ENCODE measurements around the gene BBX. TPM values are rescaled to one million over a fixed set of nuclear protein-coding genes. Genes with fewer than 3 reads are reported as not detected.

The BBX gene
- total RNA-seq, 1 donor from 2014 or later = 54.3 TPM

DNA sequence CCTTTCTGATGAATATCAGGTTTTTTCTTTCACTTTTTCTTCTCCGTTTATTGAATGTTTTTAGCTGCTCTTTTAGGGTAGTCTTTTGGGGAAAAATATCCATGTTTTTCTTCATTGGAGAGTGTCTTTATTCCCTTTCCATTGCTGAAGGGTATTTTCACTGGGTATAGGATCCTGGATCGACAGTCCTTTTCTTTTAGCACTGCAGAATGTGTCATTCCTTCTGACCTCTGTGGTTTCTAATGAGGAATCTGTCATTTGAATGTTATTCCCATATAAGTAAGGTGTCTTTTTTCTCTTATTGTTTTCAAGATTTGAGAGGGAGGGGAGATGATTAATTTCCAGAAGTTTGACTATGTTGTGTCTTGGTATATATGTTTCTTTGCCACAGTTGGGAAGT lies 96.8 kb downstream of the BBX start:
- no peak overlapping the region for H3K27ac Mint-ChIP-seq (ENCODE audit: unreplicated experiment)

DNA sequence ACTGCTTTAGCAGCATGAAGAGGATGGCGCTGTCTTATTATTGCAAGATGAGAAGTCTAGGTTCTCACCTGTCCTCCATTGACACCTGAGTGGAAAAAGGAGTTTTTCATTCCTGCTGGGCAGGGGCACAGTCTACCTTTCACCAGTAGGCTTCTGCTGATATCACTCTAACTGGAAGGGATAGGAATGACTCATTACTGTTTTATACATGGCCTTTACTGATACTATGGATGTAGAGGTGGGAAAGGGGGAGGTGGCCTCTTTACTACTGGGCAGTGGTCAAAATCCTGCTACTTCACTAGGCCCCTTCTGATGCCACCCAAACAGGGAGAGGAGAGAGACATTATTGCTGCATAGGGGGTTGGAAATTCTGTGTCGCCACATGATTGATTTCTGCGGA lies 97.8 kb downstream of the BBX start:
- Mint-ChIP-seq H3K9me3 (ENCODE audit: unreplicated experiment) (no peaks in the 10 kb centered on the region), H3K27me3 (ENCODE audit: unreplicated experiment) (no peaks in the 10 kb centered on the region), H3K27ac (ENCODE audit: unreplicated experiment) (no peak overlapping the region), H3K4me1 (ENCODE audit: unreplicated experiment) (peaks cover 2% of the 10 kb centered on the region), H3K36me3 (ENCODE audit: low read depth, unreplicated experiment) (no peaks in the 10 kb centered on the region), H3K4me3 (ENCODE audit: unreplicated experiment) (no peak overlapping the region)
- no peak for DNase-seq (ENCODE audit: low spot score)
- TF ChIP-seq, protein P1, sequence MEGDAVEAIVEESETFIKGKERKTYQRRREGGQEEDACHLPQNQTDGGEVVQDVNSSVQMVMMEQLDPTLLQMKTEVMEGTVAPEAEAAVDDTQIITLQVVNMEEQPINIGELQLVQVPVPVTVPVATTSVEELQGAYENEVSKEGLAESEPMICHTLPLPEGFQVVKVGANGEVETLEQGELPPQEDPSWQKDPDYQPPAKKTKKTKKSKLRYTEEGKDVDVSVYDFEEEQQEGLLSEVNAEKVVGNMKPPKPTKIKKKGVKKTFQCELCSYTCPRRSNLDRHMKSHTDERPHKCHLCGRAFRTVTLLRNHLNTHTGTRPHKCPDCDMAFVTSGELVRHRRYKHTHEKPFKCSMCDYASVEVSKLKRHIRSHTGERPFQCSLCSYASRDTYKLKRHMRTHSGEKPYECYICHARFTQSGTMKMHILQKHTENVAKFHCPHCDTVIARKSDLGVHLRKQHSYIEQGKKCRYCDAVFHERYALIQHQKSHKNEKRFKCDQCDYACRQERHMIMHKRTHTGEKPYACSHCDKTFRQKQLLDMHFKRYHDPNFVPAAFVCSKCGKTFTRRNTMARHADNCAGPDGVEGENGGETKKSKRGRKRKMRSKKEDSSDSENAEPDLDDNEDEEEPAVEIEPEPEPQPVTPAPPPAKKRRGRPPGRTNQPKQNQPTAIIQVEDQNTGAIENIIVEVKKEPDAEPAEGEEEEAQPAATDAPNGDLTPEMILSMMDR (IDR thresholded peaks at IDR 0.05; ENCODE audit: unreplicated experiment) = no peak

More for the DNA sequence above, 96.8 kb downstream of the BBX start:
- Mint-ChIP-seq H3K27me3 (ENCODE audit: unreplicated experiment) (peaks cover 1% of the 10 kb centered on the region), H3K36me3 (ENCODE audit: low read depth, unreplicated experiment) (no peaks in the 10 kb centered on the region), H3K4me3 (ENCODE audit: unreplicated experiment) (no peak overlapping the region), H3K9me3 (ENCODE audit: unreplicated experiment) (no peaks in the 10 kb centered on the region), H3K4me1 (ENCODE audit: unreplicated experiment) (peaks cover 2% of the 10 kb centered on the region)
- no peak for DNase-seq (ENCODE audit: low spot score)
- TF ChIP-seq, protein P1 (IDR thresholded peaks at IDR 0.05; ENCODE audit: unreplicated experiment) = no peak

DNA sequence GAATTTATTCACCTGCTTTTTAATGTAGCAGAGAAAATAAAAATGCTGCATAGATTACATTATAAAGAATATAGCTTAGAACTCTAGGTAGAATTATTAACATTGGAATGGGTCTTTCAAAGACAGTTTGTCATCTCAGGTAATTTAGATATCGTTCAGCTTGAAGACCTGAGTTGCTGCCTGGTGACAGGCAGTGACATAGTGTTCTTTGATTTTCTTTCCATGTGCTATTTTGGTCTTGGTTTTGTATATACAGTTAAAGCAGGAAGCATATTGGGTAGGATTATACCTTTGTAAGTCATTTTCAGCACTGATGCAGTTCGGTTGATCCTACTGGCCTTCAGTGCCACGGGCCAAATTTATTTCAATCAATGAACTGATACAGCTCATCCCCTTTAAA lies 98.7 kb downstream of the BBX start:
- Mint-ChIP-seq H3K27me3 (ENCODE audit: unreplicated experiment) (no peaks in the 10 kb centered on the region), H3K27ac (ENCODE audit: unreplicated experiment) (no peak overlapping the region), H3K36me3 (ENCODE audit: low read depth, unreplicated experiment) (no peaks in the 10 kb centered on the region), H3K9me3 (ENCODE audit: unreplicated experiment) (no peaks in the 10 kb centered on the region), H3K4me1 (ENCODE audit: unreplicated experiment) (peaks cover 2% of the 10 kb centered on the region), H3K4me3 (ENCODE audit: unreplicated experiment) (no peak overlapping the region)
- TF ChIP-seq, protein P1 (IDR thresholded peaks at IDR 0.05; ENCODE audit: unreplicated experiment) = no peak
- no peak for DNase-seq (ENCODE audit: low spot score)

DNA sequence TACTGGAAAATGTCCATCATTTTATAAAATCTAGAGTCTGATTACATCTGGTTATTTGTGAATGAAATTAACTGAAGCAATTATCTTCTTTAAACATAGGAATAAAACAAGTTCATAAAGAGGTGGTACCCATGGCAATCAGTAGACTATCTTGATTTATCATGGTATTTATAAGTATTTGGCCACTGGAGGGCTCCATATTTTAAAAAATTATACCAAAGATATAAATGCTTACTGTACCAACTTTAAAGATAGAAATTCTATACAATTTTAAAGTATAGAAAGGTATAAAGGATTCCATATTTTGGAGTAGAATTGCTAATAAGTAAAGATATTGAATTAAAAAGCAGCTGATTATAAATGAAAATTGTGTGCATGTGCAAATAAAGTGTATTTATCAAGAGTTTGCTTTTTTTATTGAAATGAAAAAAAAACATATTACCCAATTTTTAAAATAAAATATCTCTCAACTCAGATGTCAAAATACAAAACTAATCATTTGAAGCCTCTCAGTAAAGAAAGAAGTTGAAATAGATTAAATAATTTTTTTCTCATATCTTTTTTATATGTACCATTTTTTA lies 105.3 kb downstream of the BBX start:
- Mint-ChIP-seq H3K36me3 (ENCODE audit: low read depth, unreplicated experiment) (no peaks in the 10 kb centered on the region), H3K9me3 (ENCODE audit: unreplicated experiment) (no peaks in the 10 kb centered on the region), H3K4me3 (ENCODE audit: unreplicated experiment) (no peak overlapping the region), H3K27ac (ENCODE audit: unreplicated experiment) (no peak overlapping the region), H3K27me3 (ENCODE audit: unreplicated experiment) (no peaks in the 10 kb centered on the region), H3K4me1 (ENCODE audit: unreplicated experiment) (no peaks in the 10 kb centered on the region)
- TF ChIP-seq, protein P1 (IDR thresholded peaks at IDR 0.05; ENCODE audit: unreplicated experiment) = no peak
- no peak for DNase-seq (ENCODE audit: low spot score)

DNA sequence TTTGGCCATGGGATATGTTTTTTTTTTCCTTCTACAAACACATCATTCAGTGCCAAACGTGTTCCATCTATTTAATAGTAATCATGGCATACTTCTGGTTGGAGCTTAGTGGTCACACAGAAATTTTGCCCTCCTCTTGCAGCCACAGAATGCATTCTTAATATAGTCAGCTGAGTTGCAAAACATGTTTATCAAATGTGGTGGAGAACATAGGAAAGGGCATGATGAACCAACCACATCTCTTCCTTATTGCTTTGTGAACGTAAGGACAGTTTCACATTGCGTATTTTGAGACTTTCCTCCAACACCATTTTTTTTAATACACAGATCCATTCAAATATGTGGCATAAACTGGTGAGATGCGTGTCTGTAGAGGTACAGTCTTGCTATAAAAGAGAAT lies 106.8 kb downstream of the BBX start:
- Mint-ChIP-seq H3K9me3 (ENCODE audit: unreplicated experiment) (no peaks in the 10 kb centered on the region), H3K27ac (ENCODE audit: unreplicated experiment) (no peak overlapping the region), H3K36me3 (ENCODE audit: low read depth, unreplicated experiment) (no peaks in the 10 kb centered on the region), H3K4me1 (ENCODE audit: unreplicated experiment) (peaks cover 3% of the 10 kb centered on the region), H3K4me3 (ENCODE audit: unreplicated experiment) (no peak overlapping the region), H3K27me3 (ENCODE audit: unreplicated experiment) (no peaks in the 10 kb centered on the region)
- TF ChIP-seq, protein P1 (IDR thresholded peaks at IDR 0.05; ENCODE audit: unreplicated experiment) = no peak
- no peak for DNase-seq (ENCODE audit: low spot score)
